Bronchial epithelial cell (primary cell): ENCODE data around the gene PSTPIP1. TPM values are rescaled to one million over a fixed set of nuclear protein-coding genes. Genes with fewer than 3 reads are reported as not detected.

Experiments
- DNase-seq: peaks from one replicate; pipeline ENCODE4 v3.0.0-alpha.2; 2010; ENCODE audit warnings: low read depth
- FAIRE-seq: peaks from 2 replicates; lab custom pipeline; 2011; peaks lifted over from hg19 to GRCh38; lab: Jason Lieb, UNC
- H3K27me3 ChIP-seq: 2 replicates; pipeline ENCODE4 v1.5.1; 2011; ENCODE audit warnings: low read length; ENCODE audit not compliant: control insufficient read depth, insufficient read depth
- H3K36me3 ChIP-seq: 2 replicates; pipeline ENCODE4 v1.5.1; 2011; ENCODE audit warnings: low read length; ENCODE audit not compliant: control insufficient read depth, insufficient read depth
- H3K4me3 ChIP-seq: 2 replicates; pipeline ENCODE4 v1.5.1; 2011; ENCODE audit warnings: mild to moderate bottlenecking, low read depth, low read length, control low read depth
- CTCF ChIP-seq: IDR thresholded peaks from 2 replicates; pipeline ENCODE4 v1.5.1; 2011; ENCODE audit warnings: mild to moderate bottlenecking, moderate library complexity, low read length, control low read depth, inconsistent platforms; ENCODE audit not compliant: insufficient read depth, severe bottlenecking
- total RNA-seq: library from RNA; depleted of rRNA; stranded (reverse); fragments of >200 nt; gene quantifications from 2 replicates; pipeline ENCODE4 v1.2.1, GENCODE V29; 2014

PSTPIP1 gene
- 0.38 TPM in 1 of 2 replicates, not detected in the other for total RNA-seq

GRCh38 chr15:76994971-76995945 lies at the start of gene PSTPIP1:
Gene PSTPIP1, plus strand, starts transcription at chr15:76995126. Its CDS starts 448 bp downstream, at chr15:76995574.
- Histone ChIP-seq H3K27me3 (no peaks in the 10 kb centered on the region), H3K4me3 (no peak within 1 kb of the TSS), H3K36me3 (no peaks in the 10 kb centered on the region)
- TF ChIP-seq CTCF, result no peak
- DNase-seq (peak; percentile 36), FAIRE-seq (no peak)

- DNase-seq (no peak), FAIRE-seq (no peak)
- no peak for TF ChIP-seq CTCF
- Histone ChIP-seq H3K4me3 (no peak overlapping the region), H3K36me3 (peaks cover 2% of the 10 kb centered on the region), H3K27me3 (no peaks in the 10 kb centered on the region)
These were observed 49.3 kb upstream of the PSTPIP1 start for GRCh38 chr15:76945494-76946093.

GRCh38 chr15:76947454-76947853 lies 47.5 kb upstream of the PSTPIP1 start:
- no peak for FAIRE-seq
- Histone ChIP-seq H3K36me3 (peaks cover 4% of the 10 kb centered on the region), H3K27me3 (no peaks in the 10 kb centered on the region), H3K4me3 (no peak overlapping the region)
- no peak for TF ChIP-seq CTCF
- no peak for DNase-seq

GRCh38 chr15:76951220-76951619 lies 43.7 kb upstream of the PSTPIP1 start:
- Histone ChIP-seq H3K4me3 (no peak overlapping the region), H3K27me3 (no peaks in the 10 kb centered on the region), H3K36me3 (peaks cover 4% of the 10 kb centered on the region)
- TF ChIP-seq CTCF, result no peak
- DNase-seq (no peak), FAIRE-seq (no peak)

- no peak for DNase-seq
- H3K27me3 ChIP-seq, result no peaks in the 10 kb centered on the region
- no peak overlapping the region for H3K4me3 ChIP-seq
- H3K36me3 ChIP-seq, result peaks cover 4% of the 10 kb centered on the region
- no peak for TF ChIP-seq CTCF
- FAIRE-seq, result no peak
These were observed 41.0 kb upstream of the PSTPIP1 start for GRCh38 chr15:76953913-76954312.
